Renal cortical epithelial cell (primary cell): ENCODE data around the gene SNAI3. TPM values are rescaled to one million over a fixed set of nuclear protein-coding genes. Genes with fewer than 3 reads are reported as not detected.

Experiments used
- DNase-seq: peaks from one replicate; pipeline ENCODE4 v3.0.0-alpha.2; 2011; ENCODE audit warnings: low read depth
- total RNA-seq: library from RNA; depleted of rRNA; stranded (reverse); fragments of >200 nt; gene quantifications from 2 replicates; pipeline ENCODE4 v1.2.3, GENCODE V29; 2014

The SNAI3 gene
- total RNA-seq, 1 donor from 2014 or later, result 0.05 TPM

- no peak for DNase-seq
These were observed 35.8 kb upstream of the SNAI3 start for GRCh38 chr16:88721815-88722755.

GRCh38 chr16:88721236-88721635 is 34.9 kb upstream of the SNAI3 start:
- DNase-seq, result no peak

- DNase-seq, result no peak
These were observed 34.2 kb upstream of the SNAI3 start for GRCh38 chr16:88720396-88720970.

- DNase-seq, result no peak
These were observed 33.6 kb upstream of the SNAI3 start for GRCh38 chr16:88719933-88720296.

- DNase-seq, result no peak
These were observed 33.1 kb upstream of the SNAI3 start for GRCh38 chr16:88719267-88719932.

GRCh38 chr16:88718178-88718577 is 31.9 kb upstream of the SNAI3 start:
- no peak for DNase-seq

GRCh38 chr16:88716601-88717001 is 30.3 kb upstream of the SNAI3 start:
- DNase-seq, result no peak

GRCh38 chr16:88716201-88716600 is 29.9 kb upstream of the SNAI3 start:
- no peak for DNase-seq

- no peak for DNase-seq
These were observed 29.2 kb upstream of the SNAI3 start for GRCh38 chr16:88715312-88716190.

- DNase-seq, result no peak
These were observed 28.4 kb upstream of the SNAI3 start for GRCh38 chr16:88714420-88715302.

GRCh38 chr16:88713568-88714419 is 27.5 kb upstream of the SNAI3 start:
- DNase-seq, result no peak

GRCh38 chr16:88713054-88713453 is 26.7 kb upstream of the SNAI3 start:
- DNase-seq, result no peak

- DNase-seq, result no peak
These were observed 26.2 kb upstream of the SNAI3 start for GRCh38 chr16:88712362-88712979.

- DNase-seq, result no peak
These were observed 25.5 kb upstream of the SNAI3 start for GRCh38 chr16:88711750-88712340.

GRCh38 chr16:88710556-88710955 is 24.2 kb upstream of the SNAI3 start:
- DNase-seq, result no peak

- no peak for DNase-seq
These were observed 20.9 kb upstream of the SNAI3 start for GRCh38 chr16:88706965-88707826.

- DNase-seq, result peak; percentile 57
These were observed 20.1 kb upstream of the SNAI3 start, which contains the start of the genes CTU2 and RNF166 for GRCh38 chr16:88706229-88706964. TSS of gene CTU2 (plus strand) at chr16:88706503. CDS start at chr16:88706531, 28 bp downstream. TSS of gene RNF166 (minus strand) at chr16:88706408. CDS start at chr16:88706325, 83 bp downstream.
